GM18520 (cell line): ENCODE data around the gene ACOX2.

Experiments
- ATAC-seq: cut with Tn5 transposase; IDR thresholded peaks from one replicate; pipeline ENCODE4 v1.9.1; 2021; ENCODE audit not compliant: unreplicated experiment

The ACOX2 gene

DNA sequence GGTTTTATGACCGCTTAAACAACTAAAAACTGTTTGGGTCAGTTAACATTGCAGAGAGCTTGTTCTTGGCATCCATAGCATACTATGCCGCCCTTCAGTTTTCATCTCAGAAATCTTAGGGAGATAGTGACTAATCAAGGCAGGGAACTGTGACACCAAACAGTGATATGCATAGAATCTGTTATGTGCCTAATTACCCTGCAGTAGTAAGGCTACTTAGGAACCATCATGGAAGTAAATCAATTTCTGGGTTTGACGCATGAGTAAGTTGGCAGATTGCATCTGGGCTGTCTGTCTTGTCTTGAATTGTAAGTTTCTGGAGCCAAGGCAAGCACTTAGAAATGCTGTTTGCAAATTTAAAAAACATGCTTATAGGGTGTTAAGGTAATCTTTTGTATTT is 22.6 kb downstream of the ACOX2 start:
- no peak for ATAC-seq

DNA sequence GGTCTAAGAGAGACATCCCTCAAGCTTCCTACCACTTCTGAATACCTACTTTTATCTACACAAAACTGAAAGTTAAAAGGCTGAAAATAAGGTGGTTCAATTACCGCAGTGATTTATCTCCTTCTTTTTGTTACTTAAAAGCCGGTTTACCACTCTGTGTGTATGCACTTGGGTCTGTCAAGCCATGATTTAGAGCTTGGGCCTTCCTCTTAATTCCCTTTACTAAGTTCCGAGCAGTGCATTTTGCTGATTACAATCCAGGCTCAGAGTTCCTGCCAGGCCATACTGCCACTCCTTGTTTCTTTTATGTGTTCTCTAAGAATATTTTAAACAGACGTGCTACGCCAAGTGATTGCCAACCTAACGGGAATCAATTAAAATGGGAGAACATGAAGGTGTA is 28.6 kb downstream of the ACOX2 start:
- no peak for ATAC-seq

DNA sequence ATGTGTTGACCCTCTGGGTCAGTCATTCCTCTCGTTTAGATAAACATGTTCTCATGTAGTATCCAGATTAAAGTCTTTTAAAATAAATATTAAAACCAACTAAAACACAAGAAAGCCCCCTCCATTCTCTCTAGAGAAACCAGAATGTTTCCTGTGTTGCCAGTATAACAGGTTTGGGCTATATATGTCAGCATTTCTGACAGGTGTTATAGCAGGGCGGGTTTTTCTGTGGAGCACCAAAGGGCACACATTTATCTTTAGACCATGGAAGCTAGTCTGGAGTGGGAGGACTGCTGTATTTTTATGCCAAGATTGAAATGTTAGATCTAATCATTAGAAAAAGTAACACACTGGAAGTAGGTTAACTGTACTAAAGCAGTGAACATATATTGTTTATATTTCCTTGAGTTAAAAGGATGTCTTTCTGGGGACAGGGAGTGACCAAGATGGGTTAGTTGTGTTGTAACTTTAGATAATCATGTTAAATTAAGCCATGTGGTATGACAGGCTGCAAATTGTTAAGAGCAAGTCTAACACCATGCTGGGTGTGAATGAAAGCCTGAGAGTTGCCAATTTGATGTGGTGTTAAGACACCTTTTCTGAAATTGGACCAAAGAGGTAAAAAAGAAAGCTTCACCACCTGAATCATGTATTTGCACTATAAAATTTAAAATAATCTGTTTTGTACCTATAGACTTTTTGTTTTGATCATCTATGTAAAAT is 29.5 kb downstream of the ACOX2 start:
- ATAC-seq, result no peak

DNA sequence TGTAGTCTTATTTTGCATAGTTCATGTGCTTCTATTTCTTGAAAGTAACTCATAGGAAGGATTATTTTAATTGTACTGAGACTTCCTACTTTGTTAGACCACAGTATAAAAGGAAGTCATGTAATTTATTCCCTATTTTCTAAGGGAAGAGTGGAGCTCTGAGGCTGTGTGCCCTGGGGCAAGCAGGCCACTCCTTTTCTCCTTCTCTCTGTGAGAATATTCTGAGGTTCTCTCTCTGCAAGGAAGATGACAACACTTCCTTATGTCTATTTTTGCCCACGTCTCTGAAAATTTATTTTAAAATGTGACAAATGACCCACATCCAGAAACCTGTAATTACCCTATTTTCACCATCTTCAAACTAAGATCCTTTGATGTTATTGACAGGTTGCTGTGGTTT is 34.1 kb downstream of the ACOX2 start:
- ATAC-seq, result no peak

DNA sequence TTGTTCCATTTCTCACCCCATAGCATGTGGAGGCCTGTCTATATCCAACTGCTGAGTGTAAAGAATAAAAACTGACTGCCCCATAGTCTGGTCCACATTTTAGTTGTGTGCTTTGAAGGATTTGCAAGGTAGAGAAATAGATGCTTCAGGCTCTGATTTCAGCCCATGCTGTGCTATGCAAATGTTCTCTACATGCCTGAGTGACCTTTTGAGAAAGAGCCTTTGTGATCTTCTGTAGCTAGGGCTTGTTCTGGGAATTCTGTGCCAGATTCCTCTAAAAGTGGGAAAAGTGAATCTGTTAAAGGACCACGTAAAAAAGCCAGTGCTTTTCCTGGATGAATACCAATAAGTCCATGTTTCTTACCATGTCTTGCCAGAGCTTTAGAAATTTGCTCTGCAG is 39.9 kb downstream of the ACOX2 start:
- ATAC-seq, result no peak

DNA sequence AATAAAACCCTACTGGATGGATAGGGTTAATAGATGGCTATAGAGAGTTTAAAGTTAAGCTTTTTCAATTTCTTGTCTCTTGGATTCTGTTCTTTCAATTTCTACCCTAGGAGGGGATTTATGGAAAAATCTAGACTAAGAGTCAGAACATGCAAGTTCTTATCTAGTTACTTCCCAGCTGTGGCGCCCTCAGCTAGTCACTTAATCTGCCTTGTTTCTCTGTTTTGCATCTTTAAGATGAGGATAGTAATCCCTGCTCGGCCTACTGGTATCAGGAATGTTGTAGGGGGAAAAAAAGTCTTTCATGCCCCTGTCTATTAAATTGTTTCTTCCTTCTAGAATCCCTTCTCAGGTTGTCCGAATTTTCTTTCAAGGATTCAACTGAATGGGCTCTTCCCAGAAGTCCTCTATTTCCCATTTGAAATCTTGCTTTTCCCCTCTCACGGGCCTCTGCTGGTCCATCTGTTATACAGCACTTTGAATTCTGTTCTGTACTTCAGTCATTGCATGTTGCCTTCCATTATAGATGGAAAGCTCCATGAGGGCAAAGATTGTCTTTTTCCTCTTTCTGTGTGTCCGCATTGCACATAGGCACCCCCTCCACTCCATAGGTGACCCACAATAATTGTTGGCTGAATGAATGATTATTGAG is 40.7 kb downstream of the ACOX2 start:
- no peak for ATAC-seq

DNA sequence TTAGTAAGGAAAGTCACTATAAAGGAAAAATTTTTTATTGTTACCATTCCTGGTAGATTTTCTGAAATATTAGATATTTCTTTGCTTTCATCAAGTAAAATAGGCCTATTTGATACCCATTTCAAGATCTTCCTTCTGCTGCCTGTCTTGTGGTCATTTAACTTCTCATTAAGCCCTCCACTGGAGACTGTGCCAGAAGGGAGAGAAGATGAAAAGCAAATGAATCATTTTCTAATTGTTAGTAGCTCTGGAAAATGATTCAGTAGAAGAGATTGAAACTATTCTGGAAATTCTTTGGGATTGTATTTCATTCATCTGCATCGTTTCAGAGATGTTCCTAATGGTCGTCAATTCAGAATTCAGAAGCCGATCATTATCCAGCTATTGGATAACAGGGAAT is 41.9 kb downstream of the ACOX2 start:
- ATAC-seq, result no peak

DNA sequence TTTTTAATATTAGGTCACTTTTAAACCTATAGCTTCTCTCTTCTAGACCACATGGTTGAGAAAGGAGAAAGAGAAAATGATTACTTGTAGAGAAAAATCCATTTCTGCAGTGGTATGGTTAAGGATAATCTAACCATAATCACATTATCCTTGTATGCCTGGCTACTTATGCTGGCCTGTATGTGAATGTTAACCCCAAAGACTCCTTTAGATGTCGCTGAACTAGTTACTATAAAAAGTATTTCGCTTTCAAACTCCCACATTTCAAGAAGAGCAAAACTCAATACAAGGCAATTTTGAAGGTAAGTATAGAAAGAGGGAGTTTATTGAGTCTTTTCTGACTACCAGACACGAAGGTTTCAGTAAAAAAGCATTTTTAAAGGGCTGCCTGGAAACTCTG is 42.9 kb downstream of the ACOX2 start:
- ATAC-seq, result no peak

DNA sequence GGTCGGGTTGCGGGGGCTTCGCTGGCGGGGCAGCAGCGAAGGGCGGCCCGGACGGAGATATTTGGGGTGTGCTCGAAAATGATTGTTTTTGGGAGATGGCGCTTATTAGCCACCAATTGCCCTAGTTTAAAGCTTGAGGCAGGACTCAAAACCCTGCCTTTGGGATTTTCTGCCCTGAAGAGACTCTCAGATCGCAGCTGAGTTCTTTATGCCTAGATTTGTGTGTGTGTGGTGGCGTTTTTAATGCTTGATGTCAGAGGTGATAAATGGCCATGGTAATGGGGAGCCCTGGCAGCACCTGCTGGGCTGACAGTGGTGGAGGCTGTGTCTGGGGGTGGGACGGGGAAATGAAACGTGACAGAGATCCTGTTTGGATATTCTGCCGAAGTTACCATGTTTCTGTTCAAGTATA is 44.5 kb downstream of the ACOX2 start:
- ATAC-seq, result no peak

DNA sequence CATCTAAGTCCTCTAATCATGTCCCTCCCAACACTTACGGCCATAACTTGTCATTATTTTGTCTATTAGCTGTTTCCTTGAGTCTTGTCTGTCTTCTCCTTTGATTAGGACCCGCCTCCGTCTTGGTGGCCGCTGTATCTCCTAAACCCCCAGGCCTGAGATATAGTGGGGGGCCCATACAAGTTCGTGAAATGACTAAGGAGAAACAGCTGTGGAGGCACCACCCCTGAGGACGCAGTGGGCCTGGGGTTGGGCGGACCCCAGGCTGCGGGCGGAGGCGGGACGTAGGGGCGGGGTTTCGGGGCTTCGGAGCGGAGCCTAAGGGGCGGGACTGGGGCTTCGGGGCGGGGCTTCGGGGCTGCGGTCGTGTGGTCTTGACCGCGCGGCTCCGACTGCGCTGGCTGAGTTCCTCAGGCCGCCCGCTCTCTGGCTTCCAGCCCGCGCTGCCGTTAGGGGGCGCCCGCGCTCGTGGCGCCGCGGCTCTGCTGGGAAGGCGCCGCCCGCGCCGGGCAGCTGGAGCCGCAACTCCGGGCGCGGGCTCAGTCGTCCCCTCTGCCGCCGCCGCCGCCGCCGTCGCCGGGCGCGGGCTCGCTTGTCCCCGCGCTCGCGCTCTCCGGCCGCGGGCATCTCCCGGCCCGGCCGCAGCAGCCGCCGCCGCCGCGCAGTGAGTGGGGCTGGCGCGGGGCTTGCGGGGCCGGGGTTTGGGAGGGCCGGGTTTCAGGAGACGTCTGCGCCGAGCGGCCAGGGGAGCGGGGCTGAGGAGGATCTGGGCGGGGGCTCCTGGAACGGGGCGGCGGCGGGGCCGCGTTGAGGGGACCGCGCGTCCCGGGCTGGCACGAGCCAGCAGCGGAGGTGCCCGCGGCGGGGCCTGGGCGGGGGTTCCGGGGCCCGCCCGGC is 45.2 kb downstream of the ACOX2 start, which contains the start of gene KCTD6:
Gene KCTD6 (plus strand): TSS at position 591 of the 897 bp plus-strand sequence. CDS start 6,660 bp downstream, outside the sequence.
- peak; percentile 92 for ATAC-seq

DNA sequence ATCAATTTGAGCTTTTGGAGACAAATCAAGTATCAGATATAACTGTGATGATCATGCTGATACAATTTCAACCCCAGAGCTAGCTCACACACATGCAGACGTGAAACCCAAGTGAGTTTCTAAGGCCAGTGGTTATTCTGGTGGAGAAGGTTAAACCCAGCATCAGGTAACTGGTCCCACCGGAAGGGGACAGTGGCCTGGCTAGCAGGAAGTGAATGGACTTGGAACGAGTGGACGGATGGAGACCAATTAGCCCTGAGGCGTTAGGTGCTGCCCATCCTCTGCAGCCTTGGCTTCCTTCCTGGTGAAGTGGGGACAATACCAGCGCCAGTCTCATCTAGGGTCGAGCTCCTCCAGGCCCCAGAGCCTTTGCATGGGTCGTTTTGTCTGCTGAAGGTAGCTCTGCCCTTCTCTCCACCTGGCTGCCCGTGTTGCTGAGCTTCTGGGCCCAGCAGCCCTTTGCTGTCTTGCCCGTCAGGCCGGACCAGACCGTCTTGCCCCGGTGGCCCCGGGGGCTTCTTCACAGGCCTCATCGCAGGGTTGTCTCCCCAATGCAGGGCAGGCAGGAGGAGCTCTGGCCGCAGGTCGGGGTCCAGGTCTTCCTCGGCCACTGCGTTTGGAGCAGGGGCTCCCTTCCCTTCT is 46.0 kb downstream of the ACOX2 start:
- ATAC-seq, result no peak

DNA sequence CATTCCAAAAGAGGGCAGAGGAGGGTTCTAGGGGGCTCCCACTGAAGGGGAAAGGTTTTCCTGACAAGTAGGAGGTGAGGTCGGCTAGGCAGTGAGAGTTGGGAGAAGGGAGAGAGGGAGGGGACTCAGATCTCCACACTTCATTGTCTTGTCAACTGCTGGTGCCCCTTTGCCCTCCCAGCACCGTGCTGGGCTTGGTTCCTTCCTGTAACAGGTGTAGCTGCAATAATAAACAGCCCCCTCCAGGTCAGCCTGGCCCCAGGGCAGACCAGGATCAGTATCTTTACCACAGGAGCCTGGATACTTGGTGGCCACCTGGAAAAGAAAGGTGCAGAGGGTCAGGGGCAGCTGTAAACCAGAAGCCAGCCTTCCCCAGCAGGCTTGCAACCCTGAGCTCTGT is 48.0 kb downstream of the ACOX2 start:
- no peak for ATAC-seq

DNA sequence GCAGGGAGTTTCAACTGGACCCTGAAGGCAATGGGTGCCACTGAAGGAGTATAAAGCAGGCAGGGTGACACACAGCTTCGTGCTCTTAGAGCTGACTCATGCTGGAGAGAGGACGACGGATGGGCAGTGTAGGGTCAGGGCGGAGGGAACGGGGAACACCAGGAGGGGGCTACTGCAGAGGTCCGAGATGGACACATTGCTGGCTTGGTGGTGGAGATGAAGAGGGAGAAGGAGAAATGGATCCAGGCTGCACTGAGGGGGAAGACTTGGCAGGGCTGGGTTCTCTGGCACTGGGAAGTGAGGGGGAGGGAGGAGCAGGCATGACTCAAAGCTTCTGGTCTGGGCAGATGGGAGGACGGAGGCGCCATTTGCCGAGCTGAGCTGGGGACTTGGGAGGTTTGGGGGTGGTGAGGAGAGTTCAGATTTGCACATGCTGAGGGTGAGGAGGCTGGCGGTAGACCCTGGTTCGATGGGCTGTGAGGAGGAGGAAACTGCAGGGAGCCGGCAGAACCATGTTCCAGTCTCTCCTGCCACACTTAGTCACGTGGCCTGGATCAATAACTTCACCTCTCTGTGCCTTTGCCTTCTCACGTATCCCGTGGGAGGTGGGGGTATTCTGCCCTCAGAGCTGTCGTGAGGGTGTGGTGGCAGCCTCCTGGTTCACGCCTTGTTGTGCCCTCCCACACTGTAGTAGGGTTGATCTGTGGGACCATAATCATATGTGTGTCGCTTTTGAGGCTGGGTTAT is 49.7 kb downstream of the ACOX2 start:
- no peak for ATAC-seq

DNA sequence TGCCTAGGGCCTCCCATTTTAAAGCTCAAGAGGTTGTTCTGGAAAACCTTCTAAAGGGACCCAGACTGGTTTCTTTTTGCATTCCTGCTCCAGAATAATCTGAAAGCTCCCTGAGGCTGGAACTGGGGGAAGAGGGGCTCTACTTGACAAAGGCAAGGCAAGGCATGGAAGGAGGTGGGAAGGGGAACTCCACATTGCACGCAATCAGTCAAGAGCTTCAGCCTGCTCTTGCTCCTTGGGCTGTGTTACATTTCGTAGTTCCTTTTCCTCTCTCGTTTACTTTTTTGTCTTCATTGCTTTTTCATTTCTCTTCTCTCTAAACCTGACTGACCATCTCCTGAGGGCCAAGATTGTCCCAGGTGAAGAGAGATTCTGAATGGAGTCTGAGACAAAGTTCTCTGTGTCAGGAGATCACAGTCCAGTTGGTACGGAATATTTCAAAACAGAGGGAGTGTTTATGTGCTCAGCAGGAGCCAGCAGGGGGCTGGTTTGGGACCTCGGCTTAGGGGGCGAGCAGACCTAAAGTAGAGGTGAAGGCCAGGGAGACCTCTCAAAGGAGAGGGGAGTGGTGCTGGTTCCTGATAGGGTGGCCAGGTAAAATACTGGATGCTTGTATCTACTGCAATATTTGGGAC is 51.1 kb downstream of the ACOX2 start:
- ATAC-seq, result no peak

DNA sequence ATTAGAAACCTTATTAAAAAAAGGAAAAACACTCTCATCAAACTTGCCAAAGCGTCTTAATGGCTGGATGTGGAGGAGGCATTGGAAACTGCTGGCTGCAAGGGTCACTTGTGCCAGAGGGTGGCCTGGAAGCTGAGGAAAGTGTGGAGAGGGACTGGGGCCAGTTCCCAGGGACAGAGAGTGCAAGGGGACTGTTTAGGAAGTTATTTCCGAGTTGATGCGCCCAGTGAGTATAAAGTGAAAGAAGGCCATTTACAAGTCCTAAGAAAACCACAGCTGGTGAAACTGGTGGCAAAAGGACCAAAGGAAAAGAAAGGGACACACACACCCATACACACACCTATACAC is 52.3 kb downstream of the ACOX2 start:
- ATAC-seq, result no peak

DNA sequence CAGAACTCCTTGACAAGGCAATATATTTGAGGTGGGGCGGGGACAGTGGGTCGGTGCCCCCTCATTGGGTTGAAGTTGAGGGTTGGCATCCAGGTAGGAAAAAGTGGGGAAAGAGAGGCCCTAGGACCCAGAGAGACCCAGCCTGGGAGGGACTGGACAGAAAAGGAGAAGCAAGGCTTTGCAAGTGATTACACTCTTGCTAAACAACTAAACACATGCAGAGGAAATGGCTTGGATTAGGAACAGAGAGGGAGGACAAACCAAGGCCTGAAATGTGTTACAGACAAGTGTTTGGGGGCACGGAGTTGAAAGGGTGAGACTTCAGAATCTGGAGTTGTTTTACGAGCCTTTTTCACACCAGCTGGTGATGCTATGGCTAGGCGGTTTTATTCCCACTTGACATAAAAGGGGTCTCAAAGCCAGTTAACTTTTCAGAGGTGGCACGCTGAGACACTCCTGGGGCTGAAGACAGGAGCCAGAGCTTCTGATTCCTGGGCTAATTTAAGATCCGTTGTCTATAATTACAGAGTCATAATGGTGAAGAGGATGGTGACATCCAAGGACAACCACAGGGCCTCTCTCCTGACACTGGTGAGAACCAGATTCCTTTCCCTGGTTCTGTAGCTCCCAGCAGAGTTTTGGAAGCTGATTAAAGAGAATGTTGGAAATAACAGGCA is 52.8 kb downstream of the ACOX2 start:
- ATAC-seq, result no peak

DNA sequence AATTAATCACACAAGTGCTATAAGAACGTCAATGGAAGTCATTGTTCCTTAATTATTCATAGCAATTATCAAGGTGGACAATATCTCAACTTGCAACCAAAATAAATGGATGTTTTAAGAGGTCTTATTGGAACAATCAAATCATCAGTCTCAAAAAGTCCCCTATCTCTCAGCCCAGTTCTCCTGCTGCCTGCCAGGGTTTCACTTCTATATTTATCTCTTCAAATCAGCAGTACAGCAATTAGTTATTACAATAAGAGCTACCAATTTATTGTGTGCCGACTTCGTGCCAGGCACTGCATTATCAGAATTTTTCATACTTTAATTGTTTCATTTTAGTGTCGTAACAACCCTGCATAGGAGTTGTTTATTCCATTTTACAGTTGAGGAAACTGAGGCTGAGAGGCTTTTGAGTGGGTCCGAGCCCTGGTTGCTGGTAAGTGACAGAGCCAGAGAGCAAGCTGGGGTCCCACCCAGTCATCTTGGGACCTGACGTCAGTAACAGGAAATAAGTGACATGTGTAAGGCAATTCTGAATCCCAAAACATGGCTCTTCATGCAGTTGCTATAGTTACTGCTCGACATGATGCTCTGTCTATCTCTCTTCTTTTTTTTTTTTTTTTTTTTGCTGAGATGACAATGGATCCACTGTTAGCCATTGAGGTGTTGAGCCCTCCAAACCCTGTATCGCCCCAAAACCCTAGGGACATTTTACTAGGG is 53.9 kb downstream of the ACOX2 start:
- no peak for ATAC-seq

DNA sequence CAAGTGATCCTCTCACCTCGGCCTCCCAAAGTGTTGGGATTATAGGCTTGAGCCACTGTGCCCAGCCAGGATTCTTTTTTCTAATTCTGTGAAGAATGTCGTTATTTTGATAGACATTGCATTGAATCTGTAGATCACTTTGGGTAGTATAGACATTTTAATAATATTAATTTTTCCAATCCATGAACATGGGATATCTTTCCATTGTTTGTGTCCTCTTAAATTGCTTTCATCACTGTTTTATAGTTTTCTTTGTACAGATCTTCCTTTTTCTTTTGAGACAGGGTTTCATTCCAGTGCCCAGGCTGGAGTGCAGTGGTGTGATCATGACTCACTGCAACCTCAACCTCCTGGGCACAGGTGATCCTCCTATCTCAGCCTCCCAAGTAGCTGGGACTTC is 56.7 kb downstream of the ACOX2 start:
- no peak for ATAC-seq

DNA sequence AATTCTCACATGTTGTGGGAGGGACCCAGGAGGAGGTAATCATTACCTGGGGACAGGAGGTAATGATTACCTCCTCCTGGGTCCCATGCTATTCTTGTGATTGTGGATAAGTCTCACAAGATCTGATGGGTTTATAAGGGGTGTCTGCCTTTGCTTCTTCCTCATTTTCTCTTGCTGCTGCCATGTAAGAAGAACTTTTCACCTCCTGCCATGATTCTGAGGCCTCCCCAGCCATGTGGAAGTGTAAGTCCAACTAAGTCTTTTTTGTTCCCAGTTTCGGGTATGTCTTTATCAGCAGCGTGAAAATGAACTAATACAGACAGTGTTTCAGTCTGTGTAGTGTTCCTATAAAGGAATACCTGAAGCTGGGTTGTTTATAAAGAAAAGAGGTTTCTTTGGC is 58.2 kb downstream of the ACOX2 start:
- no peak for ATAC-seq
